G401 (cell line): ENCODE measurements around the gene PDE8B. TPM values are rescaled to one million over a fixed set of nuclear protein-coding genes. Genes with fewer than 3 reads are reported as not detected.

ENCODE experiments used
- DNase-seq: peaks from one replicate; pipeline ENCODE4 v3.0.0-alpha.2; 2015; ENCODE audit warnings: low spot score
- in situ Hi-C: cut with HindIII; loops from 2 replicates; pipeline ENCODE4 v1.10.0; 2016; ENCODE audit warnings: low sequenced_read_pairs, mixed read lengths
- total RNA-seq: library from RNA; depleted of rRNA; stranded (reverse); fragments of >200 nt; shearing (Covaris generic); gene quantifications from 2 replicates; pipeline ENCODE4 v1.2.3, GENCODE V29; 2014

PDE8B gene
- total RNA-seq, 1 experiment from 2014 or later, result 5.6 TPM

DNA sequence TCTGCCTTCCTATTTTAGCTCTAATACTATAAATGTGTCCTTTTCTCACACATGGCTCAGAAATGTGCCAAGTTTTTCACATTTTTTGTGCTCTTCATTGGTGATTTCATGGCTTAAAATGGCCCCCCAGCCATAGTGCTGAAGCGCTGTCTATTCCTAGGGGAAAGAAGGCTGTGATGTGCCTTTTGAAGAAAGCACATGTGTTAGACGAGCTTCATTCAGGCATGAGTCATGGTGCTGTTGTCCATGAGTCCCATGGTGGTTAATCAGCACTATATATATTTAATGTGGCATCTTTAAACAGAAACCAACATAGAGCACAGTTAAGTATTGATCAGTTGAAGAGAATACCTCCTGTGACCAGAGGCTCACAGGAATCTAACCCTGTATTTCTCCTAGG lies 55.8 kb downstream of the PDE8B start:
- DNase-seq, result no peak
- in situ Hi-C loops, result no loop called here

DNA sequence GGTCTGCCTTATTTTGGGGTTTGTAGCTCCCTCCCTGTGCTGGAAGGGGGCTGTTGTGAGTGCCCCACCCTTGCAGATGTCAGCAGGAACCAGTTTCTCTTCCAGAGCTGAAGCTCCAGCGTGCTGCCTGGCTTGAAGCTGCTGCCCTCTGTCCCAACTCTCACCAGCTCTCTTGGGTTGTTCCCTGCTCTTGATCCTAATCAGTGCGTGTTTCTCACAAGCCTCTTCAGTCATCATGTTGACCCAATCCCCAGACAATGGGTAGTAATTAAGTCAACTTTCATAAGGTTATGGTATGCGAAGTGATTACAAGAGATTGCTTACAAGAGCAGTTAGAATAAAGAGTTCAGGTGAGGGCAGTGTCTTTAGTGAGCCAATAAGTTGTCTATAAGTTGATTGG lies 57.0 kb downstream of the PDE8B start:
- in situ Hi-C loops, result no loop called here

DNA sequence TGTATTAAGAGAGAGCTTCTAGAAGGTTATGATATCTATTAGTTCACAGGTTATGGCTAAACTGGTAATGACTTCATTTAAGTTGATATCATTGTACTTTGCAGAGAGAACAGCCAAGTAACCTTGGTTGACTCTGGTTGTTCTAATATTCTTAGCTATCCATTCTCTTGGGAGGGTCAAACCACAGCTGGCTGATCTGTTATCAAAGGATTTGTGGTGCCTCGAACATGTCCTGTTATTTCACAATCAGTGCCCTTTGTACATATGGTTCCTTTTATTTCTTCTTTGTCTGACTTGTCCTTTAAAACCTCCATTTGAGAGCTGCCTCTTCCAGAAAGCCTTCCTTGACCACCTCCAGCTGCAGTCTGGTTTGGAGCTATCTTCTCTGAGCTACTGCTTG lies 61.7 kb downstream of the PDE8B start:
- no peak for DNase-seq
- in situ Hi-C loops, result no loop called here

More for the DNA sequence above, 57.0 kb downstream of the PDE8B start:
- no peak for DNase-seq

DNA sequence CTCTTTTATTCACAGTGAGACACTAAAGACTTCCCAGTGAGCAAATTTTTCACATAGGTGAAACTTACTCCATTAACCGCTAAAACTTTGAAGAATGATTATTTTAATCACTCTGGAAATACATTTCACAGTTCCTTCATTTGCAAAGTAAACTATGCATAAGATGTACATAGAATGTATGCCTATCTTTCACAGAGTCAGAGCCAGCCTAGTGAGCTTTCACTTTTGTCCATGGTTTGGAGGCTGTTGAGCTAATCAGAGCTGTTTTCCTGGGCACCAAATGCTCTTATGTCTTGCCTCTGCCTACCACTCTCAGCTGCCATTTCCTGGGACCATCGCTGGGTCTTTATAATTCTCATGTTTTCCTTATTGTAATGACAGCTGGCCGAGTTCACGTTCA lies 67.3 kb downstream of the PDE8B start:
- no peak for DNase-seq
- in situ Hi-C loops, result no loop called here

DNA sequence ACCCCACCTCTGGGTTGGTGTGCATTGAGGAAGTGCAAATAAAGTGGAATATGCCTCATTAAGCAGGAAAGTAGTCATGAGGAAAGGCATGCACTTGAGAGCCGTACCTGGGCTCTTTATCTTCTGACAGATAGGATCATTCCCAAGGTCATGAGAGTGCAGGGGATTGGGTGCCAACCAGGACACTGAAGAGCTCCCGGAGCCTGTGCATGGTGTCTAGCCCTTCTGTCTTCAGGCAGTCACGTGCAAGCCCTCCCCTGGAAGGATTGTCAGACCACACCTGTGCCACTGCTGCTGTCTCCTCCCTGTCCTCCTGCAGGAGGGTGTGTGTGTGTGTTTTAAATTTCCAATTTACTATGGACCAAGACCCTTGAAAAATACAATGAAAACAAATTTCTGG lies 69.6 kb downstream of the PDE8B start:
- no peak for DNase-seq

DNA sequence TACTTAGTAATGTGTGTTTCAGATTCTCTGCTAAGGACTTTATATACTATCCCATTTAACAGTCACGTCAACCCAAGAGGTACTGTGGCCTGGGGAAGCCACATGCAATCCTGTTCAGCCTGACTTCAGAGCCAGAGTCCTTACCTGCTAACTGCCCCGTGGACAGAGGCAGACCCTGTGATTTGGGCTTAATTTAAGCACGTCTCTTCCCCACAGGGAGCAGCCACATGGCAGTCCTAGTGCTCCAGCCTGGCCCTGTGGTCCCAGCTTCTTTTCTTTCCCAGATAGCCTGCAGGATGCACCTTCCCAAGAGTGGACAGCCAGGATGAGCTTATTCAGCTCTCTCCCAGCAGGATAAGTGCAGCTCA lies 71.5 kb downstream of the PDE8B start:
- in situ Hi-C loops, result no loop called here
- no peak for DNase-seq

More for the DNA sequence above, 69.6 kb downstream of the PDE8B start:
- in situ Hi-C loops, result no loop called here

DNA sequence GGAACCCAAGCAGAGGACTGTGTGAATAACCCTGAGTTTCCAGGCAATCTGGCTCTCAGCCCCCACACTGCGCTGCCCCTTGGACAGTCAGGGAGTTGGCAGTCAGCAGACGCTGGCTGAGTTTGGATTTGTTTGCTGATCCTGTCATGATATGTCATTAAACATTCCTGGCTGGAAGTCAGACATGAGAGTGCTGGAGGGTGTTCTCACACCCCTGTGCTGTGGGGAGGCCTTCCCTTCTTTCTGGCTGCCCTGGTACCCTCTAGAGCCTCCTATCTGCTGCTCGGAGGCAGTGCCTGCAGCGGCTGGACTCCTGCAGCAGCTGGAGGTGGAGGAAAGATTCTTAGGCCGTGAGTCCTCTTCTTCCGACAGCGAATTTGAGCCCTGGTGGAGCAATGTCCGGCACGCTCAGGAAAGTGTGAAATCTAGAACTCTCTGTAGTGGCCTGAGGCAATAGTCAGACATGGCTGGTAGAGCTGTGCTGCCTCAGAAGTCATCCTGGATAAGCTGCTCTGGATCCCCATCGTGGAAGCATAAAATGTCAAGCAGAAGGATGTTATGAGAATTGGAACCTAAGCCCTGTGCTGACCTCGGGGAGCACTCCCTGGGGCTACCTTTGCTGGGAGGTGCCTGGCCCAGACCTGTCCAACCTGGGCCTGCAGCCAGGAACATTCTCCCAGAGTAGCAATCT lies 72.0 kb downstream of the PDE8B start:
- in situ Hi-C loops, result no loop called here
- peak; percentile 4 for DNase-seq

DNA sequence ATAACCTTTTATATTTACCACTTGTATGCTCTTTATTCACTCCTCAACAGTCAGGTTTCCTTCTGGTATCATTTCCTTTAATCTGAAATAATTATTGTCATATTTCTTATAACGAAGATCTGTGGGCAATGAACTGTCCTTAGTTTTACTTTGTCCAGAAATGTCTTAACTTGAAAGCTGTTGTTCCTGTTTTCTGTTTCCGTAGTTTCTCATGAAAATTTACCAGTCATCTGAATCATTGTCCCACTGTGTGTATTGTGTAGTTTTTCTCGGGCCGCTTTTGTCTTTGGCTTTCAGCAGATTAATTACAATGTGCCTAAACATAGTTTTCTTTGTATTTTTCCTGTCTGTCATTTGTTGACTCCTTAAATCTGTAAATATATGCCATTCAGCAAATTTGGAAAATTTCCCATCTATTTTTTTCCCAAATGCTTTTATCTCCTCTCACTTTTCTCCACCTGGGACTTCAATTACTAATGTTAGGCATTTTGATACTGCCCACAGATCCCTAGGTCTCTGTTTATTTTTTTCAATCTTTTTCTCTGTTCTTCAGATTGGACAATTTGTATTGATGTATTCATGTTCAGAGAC lies 74.9 kb downstream of the PDE8B start:
- DNase-seq, result no peak
- in situ Hi-C loops, result no loop called here

DNA sequence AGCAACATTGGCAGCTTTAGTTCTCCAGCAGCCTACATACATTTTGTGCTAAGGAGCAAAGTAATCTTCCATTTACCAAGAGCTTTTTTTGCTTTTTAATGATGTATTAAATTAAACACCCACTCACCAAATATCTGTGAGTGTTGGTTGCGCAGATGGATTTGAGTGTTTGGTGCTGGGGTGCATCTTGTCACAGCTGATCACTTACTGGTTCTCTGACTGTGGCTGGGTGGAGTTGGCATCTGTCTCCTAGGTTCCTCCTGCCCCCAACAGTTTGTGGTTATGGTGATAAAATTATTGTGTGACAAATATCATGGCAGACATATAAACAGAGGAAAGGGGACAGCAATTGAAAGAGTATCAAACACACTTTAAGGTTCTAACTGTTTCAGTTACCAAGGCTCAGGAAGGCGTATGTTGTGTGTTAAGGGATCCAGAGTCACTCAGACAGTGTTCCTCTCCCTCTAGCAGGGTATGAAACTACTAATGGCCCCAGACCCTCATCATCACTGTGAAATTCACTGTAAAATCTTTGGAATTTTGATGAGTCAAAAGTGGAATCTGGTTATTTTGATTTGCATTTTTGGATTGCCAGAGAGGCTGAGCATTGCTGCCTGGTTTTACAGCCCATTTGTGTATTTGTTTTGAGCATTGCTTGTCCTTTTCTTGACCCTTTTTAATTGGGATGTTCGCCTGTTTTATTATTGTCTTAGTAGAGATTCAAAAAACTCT lies 81.7 kb downstream of the PDE8B start:
- DNase-seq, result no peak
- in situ Hi-C loops, result no loop called here

DNA sequence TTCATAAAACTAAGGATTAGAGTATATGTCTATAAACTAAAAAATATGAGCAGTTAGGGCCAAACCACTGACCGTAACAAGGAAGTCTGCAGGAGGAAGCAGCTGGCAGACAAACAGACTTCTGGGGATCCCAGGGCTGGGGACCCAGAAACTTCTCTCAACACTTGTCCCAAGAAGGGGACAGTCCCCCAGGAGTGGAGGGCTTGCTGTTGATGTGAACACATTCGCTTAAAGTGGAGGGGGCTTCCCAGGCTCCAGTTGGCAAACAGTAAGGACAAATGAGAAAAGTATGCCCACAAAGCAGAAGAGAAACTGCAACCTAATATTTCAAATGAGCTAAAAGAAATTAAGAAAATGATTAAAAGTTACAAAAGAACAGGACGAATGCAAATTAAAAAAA lies 83.7 kb downstream of the PDE8B start:
- in situ Hi-C loops, result no loop called here
- DNase-seq, result no peak

DNA sequence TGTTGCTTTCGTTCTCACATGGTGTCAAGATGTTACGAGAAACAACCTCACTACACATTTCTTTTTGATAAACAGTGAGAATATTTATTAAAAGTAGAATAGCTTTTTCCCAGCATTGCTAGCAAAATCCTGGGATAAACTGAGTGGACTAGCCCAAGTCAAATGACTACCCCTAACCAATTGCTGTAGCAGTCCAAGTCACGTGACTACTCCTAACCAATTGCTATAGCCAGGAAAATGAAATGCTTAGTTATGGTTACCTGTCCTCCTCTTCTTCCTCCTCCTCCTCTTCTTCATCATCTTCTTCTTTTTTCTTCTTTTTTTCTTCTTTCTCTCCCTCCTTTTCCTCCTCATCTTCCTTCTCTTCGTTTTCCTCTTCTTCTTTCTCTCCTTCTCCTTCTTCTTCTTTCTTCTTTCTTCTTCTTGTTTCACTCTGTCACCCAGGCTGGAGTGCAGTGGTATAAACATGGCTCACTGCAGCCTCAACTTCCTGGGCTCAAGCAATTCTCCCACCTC lies 85.4 kb downstream of the PDE8B start:
- in situ Hi-C loops, result no loop called here
- DNase-seq, result no peak

DNA sequence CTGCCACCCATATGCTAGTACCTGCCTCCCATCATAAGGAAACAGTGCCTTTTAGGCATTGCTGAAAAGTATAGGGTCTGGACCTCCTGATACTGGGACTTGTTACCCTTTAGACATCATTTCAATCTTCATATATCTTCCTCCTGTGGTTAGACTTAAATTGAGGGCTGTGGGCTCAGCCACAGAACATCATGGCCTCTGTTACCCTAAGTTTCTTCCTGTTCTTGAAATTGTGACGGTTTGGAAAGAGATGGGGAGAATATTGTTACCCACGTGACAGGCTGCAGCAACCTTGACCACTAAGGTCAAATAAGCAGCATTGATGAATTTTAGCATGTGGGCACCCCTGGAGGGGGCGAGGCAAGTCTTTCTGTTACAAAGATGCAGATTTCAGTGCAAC lies 87.7 kb downstream of the PDE8B start:
- in situ Hi-C loops, result no loop called here
- no peak for DNase-seq

DNA sequence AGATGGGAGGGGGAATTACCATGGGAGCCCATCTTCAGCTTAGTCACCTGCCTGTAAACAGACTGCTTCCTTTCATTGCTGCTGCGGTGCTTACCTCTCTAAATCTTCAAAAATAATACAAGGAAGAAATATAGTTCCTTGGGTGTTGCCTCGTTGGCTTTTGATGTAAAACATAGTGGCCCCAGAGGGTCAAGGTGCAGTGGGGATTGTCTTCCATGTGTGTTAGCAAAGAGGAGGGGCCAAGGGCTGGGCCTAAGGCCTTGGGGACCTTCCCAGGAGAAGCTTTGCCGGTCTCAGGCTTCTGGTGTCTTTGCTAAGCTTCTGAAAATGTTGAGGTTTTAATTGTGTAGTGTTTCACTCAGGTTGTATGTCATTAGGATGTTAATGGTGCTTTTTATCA lies 90.0 kb downstream of the PDE8B start:
- in situ Hi-C loops, result no loop called here

DNA sequence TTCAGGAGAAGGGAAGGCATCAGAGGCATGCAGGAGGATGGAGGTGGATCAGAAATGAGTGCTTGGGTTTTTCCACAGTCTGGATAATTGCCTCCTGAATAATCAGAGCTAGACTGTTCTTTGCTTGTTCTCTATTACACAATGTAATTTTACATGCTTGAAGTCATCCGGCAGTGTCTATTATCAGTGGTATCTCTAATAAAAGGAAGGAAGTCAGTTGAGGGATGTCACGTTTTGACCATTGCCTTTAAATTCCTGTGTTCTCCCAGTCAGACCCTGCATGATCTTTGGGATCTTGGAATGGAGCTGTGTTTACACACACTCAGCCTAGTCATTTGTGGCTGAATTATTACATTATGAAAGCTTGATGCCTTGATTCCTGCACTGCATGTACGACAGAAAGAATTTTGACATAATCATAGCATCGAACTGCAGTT lies 91.0 kb downstream of the PDE8B start:
- DNase-seq, result no peak
- in situ Hi-C loops, result no loop called here

More for the DNA sequence above, 90.0 kb downstream of the PDE8B start:
- no peak for DNase-seq

DNA sequence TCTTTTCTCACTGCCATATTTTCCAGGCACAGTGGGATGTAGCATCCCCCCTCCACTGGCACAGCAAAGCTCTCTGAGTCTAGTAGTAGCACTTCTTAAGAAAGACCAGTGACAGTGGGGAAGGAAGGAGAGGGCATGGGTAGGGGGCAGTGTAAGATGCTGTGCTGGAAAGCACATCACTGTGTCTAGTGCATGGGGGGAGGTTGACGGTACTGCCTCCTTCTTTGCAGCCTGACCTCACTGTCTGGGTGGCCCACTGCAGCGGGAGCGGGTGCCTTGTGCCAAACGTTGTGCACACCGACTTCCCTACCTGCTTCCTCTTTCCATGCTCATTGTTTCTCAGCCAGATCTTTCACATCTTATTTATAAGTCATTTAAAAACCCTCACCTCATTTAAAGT lies 91.8 kb downstream of the PDE8B start:
- no peak for DNase-seq
- in situ Hi-C loops, result no loop called here

DNA sequence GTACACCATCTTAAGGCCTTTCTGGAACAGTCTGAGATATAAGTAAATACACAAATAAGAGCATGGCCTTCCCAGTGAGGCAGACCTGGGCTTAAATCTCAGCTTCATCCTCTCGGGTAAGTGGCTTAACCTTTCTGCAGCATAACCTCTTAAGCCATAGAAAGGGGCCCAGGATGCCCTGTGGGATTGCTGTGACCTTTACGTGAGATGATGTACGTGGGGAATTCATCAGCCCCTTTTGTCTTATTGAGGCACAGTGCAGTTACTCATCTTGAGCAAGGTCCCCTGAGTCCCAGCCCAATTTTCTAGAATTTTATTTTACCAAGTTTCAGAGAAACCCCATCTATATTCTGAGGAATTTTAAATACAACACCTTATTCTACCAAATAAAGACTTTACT lies 92.2 kb downstream of the PDE8B start:
- in situ Hi-C loops, result no loop called here
- no peak for DNase-seq

DNA sequence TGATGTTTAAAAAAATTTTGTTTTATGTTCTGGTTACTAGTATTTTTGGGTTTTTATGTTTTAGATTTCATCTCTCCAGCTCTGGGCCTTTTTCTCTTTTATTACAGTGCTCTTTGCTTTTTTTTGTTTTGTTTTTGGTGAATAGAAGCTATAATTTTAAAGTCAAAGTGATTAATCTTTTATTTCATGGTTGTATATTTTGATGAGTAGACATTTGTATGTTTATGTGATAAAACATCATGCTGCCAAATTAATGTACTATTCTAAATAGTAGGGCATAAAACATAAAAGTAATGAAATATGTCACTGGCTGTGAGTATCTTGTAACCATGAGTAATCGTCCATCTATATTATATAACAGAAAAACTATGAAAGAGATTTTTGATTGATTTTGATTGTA lies 93.9 kb downstream of the PDE8B start:
- no peak for DNase-seq
- in situ Hi-C loops, result no loop called here

DNA sequence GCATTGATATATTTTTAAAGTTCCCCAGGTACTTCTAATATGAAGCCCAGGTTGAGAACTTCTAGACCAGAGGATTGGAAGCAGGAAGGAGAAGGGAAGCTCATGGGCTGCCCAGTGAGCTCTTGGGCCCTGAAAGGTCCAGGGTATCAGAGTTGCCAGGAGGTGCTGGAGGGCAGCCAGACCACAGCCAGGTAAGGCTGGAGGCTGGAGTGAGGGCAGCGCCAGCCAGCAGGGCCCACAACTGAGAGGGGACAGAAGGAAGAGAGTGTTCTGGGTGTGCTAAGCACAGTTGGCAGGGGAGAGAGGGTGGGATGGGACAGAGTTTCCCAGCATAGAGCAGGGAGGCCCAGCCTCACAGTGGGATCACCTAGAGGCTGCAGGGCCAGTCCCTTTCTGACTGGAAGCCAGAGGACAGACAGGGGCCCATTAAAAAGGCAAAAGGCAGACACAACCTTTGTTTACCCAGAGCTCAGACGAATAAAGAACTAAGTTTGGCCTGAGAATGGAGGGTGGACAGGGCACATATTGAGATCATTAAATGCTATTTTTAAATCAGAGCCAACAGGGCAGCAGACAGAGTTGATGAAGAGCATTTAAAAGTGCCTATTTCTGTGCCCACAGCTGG lies 94.9 kb downstream of the PDE8B start:
- in situ Hi-C loops, result no loop called here
- no peak for DNase-seq

DNA sequence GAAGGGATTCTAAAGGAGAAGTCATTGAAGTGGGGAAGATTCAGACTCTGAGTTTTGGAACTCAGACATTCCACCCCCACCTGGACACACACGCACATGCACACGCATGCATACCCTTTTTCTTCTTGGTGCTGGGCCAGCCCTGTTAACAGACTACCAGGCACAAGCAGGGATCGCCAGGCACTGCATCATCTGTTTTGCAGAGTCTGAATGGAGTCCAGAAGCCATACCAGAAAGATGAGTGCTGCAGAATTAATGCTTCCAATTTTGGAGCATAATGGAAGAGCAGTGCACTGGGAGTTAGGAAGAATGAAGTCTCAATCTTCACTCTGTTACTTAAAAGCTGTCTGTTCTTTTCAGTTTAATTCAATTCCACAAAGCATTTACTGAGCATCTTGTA lies 95.5 kb downstream of the PDE8B start:
- in situ Hi-C loops, result no loop called here
- DNase-seq, result no peak

DNA sequence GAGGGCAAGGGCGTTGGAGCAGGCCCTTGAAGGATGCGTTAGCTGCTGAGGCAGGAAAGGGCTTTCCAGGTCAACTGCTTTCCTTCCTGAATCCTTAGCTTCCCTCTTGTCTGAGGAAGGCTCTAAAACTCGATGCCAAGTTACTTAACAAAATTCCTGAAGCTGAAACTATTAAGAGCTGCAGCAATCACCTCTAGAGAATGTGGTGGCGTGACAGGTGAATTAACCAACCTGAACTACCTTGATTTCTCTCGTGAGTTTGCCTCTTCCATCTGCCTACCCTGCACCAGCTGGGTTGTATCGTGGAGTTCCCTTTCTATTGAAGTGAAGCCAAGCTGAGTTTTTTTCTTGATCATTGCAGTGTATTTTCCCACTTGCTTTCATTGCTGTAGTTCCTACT lies 96.1 kb downstream of the PDE8B start:
- DNase-seq, result no peak
- in situ Hi-C loops, result no loop called here
